ENCODE results near the gene ALPK3.
"Not testable (repeated sequence)": the region's sequence is repeated elsewhere in the genome, so short reads cannot be mapped to it uniquely, and the experiment has no call there.

The ALPK3 gene

DNA sequence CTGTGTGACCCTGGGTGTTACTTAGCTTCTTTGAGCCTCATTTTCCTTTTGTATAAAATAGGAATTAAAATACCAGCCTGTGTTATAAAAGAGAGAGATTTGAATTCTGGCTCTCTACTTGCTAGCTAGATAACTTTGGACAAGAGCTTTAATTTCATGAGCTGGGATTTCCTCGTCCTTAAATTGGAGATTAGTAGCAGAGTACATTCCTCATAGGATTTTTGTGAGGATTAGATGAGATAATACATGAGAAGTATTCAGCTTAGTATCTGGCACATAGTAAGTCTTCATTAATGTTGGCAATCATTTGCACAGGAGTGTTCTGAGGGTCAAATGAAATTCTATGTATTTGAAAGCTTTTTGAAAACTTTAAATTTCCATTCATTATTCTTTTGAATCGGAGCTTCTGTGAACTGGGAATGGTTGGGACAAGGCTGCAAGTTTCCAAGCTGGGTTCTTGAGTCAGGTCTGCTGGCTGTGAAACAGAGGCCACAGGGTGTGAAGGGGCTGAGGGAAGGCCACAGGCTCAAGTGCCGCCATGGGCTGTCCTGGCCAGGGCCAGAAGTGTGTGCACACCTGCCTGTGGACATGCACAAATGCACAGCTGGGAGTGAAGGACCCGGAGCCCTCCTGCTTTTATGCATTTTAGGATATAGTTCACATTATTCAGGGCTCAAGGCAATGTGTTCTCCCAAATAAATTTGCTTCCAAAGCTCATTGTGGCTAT lies 17.2 kb downstream of the ALPK3 start:
- peaks cover 17 to 41% of the 10 kb centered on the region in 2 donors for H3K27me3 Mint-ChIP-seq
- H3K4me1 Mint-ChIP-seq (ENCODE audit: low read depth in 2 of 2) = no peaks in the 10 kb centered on the region
- DNase-seq (no peak), ATAC-seq (replicated peaks) (no peak)
- H3K27ac Mint-ChIP-seq = no peak overlapping the region
- no peak overlapping the region for H3K4me3 Mint-ChIP-seq
- no peaks in the 10 kb centered on the region for H3K9me3 Mint-ChIP-seq
- peaks cover 2% of the 10 kb centered on the region for H3K36me3 Mint-ChIP-seq (ENCODE audit: insufficient read depth)

DNA sequence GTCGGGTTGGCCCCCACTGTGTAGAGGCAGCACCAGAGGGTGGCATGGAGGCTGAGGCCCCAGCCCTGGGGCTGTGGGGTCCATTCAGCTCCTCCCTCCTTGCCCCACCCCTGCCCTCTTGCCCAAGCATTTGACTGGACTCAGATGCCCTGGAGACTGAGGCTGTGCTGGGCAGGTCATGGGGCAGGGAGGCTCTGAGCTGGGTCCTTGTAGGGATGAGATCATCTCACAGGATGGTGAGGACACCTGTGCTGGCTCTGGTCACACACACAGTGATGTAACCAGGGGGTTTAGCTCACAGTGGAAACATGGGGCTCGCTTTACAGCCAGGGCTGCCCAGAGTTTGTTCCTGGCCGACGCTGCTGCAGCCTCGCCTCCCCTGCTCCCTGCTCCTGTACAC lies 17.8 kb downstream of the ALPK3 start:
- Mint-ChIP-seq H3K9me3 (no peaks in the 10 kb centered on the region), H3K4me1 (ENCODE audit: low read depth in 2 of 2) (no peaks in the 10 kb centered on the region), H3K27ac (no peak overlapping the region), H3K36me3 (ENCODE audit: insufficient read depth) (peaks cover 2% of the 10 kb centered on the region), H3K4me3 (no peak overlapping the region), H3K27me3 (peaks cover 17 to 37% of the 10 kb centered on the region in 2 donors)
- ATAC-seq (replicated peaks) (no peak), DNase-seq (no peak)

DNA sequence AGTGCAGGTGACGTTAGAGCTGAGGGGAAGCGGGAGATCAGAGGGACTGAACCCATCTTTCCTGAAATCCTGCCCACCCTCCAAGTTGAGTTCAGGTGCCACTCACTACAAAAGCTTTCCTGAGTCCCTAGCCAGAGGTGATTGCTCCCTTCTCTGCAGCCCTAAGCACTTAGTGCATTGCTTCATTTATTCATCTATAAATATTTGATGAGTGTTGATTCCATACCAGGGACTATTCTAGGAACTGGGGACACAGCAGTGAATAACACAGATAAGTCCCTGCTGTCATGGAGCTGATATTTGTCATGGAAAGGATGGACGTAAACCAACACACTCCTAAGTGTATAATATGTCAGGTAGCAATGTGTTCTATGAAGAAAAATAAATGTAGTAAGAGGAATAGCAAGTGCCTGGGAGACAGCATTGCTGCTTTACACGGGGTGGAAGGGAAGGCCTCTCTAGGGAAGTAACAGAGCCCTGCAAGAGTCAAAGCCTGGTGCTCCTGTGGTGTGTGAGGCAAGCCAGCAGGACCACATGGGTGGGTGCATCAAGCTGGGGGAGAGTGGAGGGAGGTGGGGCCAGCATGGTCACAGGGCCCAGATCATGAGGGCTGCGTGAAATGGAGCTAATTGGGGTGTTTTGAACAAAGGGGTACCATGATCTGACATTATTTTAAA lies 18.6 kb downstream of the ALPK3 start:
- H3K27me3 Mint-ChIP-seq = peaks cover 18 to 31% of the 10 kb centered on the region in 2 donors
- H3K36me3 Mint-ChIP-seq (ENCODE audit: insufficient read depth) = no peaks in the 10 kb centered on the region
- H3K27ac Mint-ChIP-seq = no peak overlapping the region
- DNase-seq = no peak
- no peak for ATAC-seq (replicated peaks)
- no peaks in the 10 kb centered on the region for H3K9me3 Mint-ChIP-seq
- no peaks in the 10 kb centered on the region for H3K4me1 Mint-ChIP-seq (ENCODE audit: low read depth in 2 of 2)
- H3K4me3 Mint-ChIP-seq = no peak overlapping the region

DNA sequence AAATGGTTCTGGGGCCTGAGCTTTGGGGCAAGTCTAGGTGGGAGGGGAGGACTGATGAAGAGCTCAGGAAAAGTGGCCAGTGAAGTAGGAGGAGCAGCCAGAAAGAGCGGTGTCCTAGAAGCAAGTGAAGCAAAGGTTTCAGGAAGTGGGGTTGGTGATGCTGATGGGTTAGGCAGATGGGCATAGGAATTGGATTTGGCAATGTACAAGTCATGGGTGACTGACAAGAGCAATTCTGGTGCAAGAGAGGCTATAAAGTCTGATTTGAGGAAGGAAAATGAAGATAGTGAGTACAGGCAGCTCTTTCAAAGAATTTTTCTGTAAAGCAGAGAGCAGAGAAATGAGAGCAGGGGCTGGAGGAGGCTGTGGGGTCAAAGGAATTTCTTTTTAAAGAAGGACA lies 19.7 kb downstream of the ALPK3 start:
- H3K9me3 Mint-ChIP-seq = no peaks in the 10 kb centered on the region
- H3K4me3 Mint-ChIP-seq = no peak overlapping the region
- no peaks in the 10 kb centered on the region for H3K4me1 Mint-ChIP-seq (ENCODE audit: low read depth in 2 of 2)
- peaks cover 28 to 32% of the 10 kb centered on the region in 2 donors for H3K27me3 Mint-ChIP-seq
- H3K36me3 Mint-ChIP-seq (ENCODE audit: insufficient read depth) = no peaks in the 10 kb centered on the region
- DNase-seq = no peak
- ATAC-seq (replicated peaks) = no peak
- H3K27ac Mint-ChIP-seq = no peak overlapping the region

DNA sequence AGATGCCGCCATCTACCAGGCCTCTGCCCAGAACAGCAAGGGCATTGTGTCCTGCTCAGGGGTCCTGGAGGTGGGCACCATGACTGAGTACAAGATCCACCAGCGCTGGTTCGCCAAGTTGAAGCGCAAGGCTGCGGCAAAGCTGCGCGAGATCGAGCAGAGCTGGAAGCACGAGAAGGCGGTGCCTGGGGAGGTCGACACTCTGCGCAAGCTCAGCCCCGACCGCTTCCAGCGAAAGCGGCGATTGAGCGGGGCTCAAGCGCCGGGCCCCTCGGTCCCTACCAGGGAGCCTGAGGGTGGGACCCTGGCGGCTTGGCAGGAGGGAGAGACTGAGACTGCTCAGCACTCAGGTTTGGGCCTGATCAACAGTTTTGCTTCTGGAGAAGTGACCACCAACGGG lies 22.6 kb downstream of the ALPK3 start:
- Mint-ChIP-seq H3K9me3 (no peaks in the 10 kb centered on the region), H3K4me1 (ENCODE audit: low read depth in 2 of 2) (no peaks in the 10 kb centered on the region), H3K27me3 (peaks cover 28 to 32% of the 10 kb centered on the region in 2 donors), H3K36me3 (ENCODE audit: insufficient read depth) (no peaks in the 10 kb centered on the region), H3K4me3 (no peak overlapping the region), H3K27ac (no peak overlapping the region)
- ATAC-seq (replicated peaks) (no peak), DNase-seq (no peak)

DNA sequence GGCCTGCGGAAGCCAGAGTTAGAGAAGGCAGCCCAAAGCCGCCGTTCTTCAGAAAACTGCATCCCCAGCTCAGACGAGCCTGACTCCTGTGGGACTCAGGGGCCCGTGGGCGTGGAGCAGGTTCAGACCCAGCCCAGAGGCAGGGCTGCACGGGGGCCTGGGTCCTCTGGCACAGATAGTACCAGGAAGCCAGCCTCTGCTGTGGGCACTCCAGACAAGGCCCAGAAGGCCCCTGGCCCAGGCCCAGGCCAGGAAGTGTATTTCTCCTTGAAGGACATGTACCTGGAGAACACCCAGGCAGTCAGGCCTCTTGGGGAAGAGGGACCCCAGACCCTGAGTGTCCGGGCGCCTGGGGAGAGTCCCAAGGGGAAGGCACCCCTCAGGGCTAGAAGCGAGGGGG lies 23.1 kb downstream of the ALPK3 start:
- no peak for ATAC-seq (replicated peaks)

DNA sequence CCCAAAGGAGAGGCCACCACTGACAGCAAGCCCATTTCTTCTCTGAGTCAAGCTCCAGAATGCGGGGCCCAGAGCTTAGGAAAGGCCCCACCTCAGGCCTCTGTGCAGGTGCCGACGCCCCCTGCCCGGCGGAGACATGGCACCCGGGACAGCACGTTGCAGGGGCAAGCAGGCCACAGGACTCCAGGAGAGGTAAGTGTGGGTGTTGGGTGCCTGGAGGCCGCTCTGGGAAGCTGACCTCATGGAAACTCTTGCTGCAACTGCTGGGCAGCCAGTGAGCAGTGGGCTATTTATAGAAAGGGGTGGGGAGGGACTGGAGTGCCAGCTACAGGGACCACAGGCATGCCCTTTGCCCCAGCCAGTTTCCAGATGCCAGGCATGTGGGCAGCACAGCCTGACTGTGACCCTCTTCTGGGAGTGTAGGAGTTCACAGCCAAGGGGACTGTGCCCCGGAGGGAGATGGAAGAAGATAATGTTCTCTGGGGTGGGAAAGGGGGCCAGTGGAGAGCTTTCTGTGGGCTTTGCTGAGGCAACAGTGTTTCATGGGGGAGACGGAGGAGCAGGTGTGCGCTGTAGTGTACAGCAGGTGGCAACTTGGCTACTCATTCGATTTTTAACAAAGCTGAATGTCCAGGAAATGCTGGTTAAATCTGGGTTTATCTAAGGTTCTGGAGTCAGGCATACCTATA lies 23.7 kb downstream of the ALPK3 start:
- H3K27me3 Mint-ChIP-seq = peaks cover 22 to 23% of the 10 kb centered on the region in 2 donors
- H3K27ac Mint-ChIP-seq = peak overlapping the region in 1 of 2 donors; percentile 44
- no peaks in the 10 kb centered on the region for H3K4me1 Mint-ChIP-seq (ENCODE audit: low read depth in 2 of 2)
- no peaks in the 10 kb centered on the region for H3K9me3 Mint-ChIP-seq
- no peak overlapping the region for H3K4me3 Mint-ChIP-seq
- no peak for ATAC-seq (replicated peaks)
- DNase-seq = no peak
- H3K36me3 Mint-ChIP-seq (ENCODE audit: insufficient read depth) = no peaks in the 10 kb centered on the region

More for the DNA sequence above, 23.1 kb downstream of the ALPK3 start:
- no peak overlapping the region for H3K27ac Mint-ChIP-seq
- H3K9me3 Mint-ChIP-seq = no peaks in the 10 kb centered on the region
- no peak overlapping the region for H3K4me3 Mint-ChIP-seq
- DNase-seq = no peak
- H3K4me1 Mint-ChIP-seq (ENCODE audit: low read depth in 2 of 2) = no peaks in the 10 kb centered on the region
- H3K36me3 Mint-ChIP-seq (ENCODE audit: insufficient read depth) = no peaks in the 10 kb centered on the region
- peaks cover 27 to 28% of the 10 kb centered on the region in 2 donors for H3K27me3 Mint-ChIP-seq

DNA sequence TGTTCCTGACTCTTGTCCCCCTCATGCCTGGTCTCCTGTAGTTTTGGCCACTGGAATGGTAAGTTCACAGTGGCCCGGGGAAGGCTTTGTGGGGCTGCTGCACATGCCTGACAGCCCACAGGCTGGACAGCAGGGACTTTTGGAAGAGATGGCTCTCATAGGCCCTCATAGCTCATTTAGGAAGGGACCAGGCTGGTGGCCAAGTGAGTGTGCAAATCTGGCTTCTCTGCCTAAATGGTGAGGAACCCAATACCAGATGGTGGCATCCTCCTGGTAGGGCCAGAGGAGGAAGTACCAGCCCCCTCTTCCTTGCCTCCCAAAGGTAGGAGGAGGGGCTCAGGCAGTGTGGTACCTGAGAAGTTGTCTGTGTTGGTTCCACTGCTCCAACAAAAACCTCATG lies 25.6 kb downstream of the ALPK3 start:
- Mint-ChIP-seq H3K9me3 (peaks cover 0 to 7% of the 10 kb centered on the region in 2 donors), H3K4me3 (no peak overlapping the region), H3K4me1 (ENCODE audit: low read depth in 2 of 2) (no peaks in the 10 kb centered on the region), H3K27ac (peak overlapping the region in 1 of 2 donors; percentile 44), H3K27me3 (peaks cover 13 to 17% of the 10 kb centered on the region in 2 donors), H3K36me3 (ENCODE audit: insufficient read depth) (peaks cover 2% of the 10 kb centered on the region)
- DNase-seq (no peak), ATAC-seq (replicated peaks) (no peak)

DNA sequence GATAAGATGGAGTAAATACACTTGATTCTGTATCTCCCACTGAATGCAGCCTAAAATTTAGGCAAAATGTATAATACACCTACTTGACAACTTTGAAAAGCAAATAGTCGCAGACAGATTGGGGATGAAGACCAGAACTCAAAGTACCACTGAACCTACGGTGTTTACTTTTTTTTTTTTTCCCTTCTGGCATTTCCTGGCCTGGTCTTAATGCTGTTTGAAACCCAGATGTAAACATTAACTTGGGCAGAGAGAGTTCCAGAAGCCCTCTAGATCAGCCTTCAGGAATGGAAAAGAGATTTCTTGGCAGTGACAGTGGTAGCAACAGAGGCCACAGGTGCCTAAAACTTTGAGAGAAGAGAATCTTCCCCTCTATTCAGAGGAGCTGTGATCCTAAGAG lies 27.8 kb downstream of the ALPK3 start:
- Mint-ChIP-seq H3K27me3 (peaks cover 10 to 12% of the 10 kb centered on the region in 2 donors), H3K27ac (no peak overlapping the region), H3K4me1 (ENCODE audit: low read depth in 2 of 2) (no peaks in the 10 kb centered on the region), H3K36me3 (ENCODE audit: insufficient read depth) (peaks cover 3% of the 10 kb centered on the region), H3K4me3 (no peak overlapping the region), H3K9me3 (peaks cover 0 to 14% of the 10 kb centered on the region in 2 donors)
- DNase-seq (no peak), ATAC-seq (replicated peaks) (no peak)

DNA sequence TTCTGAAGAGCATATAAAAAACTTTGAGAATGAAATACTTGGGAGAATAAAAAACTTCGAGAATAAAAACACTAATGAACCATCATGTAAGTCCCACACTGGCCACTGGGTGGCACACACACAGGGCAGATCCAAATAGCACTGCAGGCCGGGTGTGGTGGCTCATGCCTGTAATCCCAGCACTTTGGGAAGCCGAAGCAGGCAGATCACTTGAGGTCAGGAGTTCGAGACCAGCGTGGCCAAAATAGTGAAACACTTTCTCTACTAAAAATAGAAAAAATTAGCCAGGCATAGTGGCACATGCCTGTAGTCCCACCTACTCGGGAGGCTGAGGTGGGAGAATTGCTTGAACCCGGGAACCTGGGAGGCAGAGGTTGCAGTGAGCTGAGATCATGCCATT lies 28.5 kb downstream of the ALPK3 start:
- Mint-ChIP-seq H3K9me3 (peaks cover 0 to 14% of the 10 kb centered on the region in 2 donors), H3K27me3 (peaks cover 10 to 12% of the 10 kb centered on the region in 2 donors)
- H3K4me1 Mint-ChIP-seq (ENCODE audit: low read depth in 2 of 2); H3K36me3 Mint-ChIP-seq (ENCODE audit: insufficient read depth); H3K27ac Mint-ChIP-seq; H3K4me3 Mint-ChIP-seq: not testable (repeated sequence)
- DNase-seq = peak; percentile 14 to 41 (median 21)
- ATAC-seq (replicated peaks) = peak; percentile 53

DNA sequence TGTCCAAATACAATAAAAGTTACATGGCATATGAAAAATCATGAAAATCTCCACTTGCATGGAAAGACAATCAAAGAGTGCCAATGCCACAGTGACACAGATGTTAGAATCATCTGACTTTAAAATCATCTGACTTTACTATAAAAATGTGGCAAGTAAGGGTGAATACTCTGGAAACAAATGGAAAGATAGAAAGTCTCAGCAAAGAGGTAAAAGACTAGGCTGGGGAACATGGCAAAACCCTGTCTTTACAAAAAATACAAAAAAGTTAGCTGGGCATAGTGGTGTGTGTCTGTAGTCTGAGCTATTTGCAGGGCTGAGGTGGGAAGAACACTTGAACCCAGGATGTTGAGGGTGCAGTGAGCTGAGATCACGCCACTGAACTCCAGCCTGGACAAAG lies 29.1 kb downstream of the ALPK3 start:
- no peak for ATAC-seq (replicated peaks)
- Mint-ChIP-seq H3K27ac (no peak overlapping the region), H3K36me3 (ENCODE audit: insufficient read depth) (peaks cover 3% of the 10 kb centered on the region), H3K4me1 (ENCODE audit: low read depth in 2 of 2) (no peaks in the 10 kb centered on the region), H3K27me3 (peaks cover 5 to 6% of the 10 kb centered on the region in 2 donors), H3K4me3 (no peak overlapping the region), H3K9me3 (peaks cover 0 to 14% of the 10 kb centered on the region in 2 donors)
- DNase-seq = no peak

DNA sequence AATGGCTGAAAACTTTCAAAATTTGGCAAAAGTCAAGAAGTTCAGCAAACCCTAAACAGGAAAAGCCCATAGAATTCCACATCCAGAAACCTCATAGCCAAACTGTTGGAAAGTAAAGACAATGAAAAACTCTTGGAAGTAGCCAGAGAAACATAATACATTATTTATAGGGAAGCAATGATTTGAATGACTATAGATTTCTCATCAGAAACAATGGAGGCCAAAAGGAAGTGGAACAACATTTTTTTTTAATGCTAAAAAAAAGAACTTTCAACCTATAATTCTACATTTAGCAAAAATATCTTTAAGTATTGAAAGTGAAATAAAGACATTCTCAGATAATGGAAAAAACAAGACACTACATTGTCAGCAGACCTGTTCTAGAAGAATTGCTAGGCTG lies 30.2 kb downstream of the ALPK3 start:
- DNase-seq = no peak
- H3K27ac Mint-ChIP-seq = peak overlapping the region in 1 of 2 donors; percentile 53
- no peaks in the 10 kb centered on the region for H3K27me3 Mint-ChIP-seq
- peaks cover 3% of the 10 kb centered on the region for H3K36me3 Mint-ChIP-seq (ENCODE audit: insufficient read depth)
- ATAC-seq (replicated peaks) = no peak
- no peaks in the 10 kb centered on the region for H3K4me1 Mint-ChIP-seq (ENCODE audit: low read depth in 2 of 2)
- no peak overlapping the region for H3K4me3 Mint-ChIP-seq
- H3K9me3 Mint-ChIP-seq = peaks cover 0 to 14% of the 10 kb centered on the region in 2 donors

DNA sequence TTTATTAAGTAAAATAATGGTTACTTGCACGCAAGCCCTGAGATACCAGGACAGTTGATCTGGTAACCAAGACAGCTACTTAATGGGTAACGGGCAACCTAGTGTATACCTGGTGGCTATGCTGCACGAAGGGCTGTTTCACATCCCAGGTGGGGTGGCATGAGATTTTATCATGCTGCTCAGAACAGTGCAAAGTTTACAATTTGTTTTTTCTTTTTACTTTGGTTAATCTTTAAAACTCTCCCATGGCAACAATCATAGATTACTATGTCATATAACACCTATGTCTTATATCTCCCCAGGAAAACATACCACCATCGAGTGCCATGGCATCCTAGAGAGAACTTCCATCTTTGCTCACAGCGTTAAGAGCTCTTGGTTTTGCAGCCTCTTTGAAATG lies 35.1 kb downstream of the ALPK3 start:
- Mint-ChIP-seq H3K9me3 (peaks cover 0 to 8% of the 10 kb centered on the region in 2 donors), H3K4me3 (no peak overlapping the region), H3K27ac (no peak overlapping the region), H3K27me3 (no peaks in the 10 kb centered on the region), H3K36me3 (ENCODE audit: insufficient read depth) (peaks cover 3% of the 10 kb centered on the region), H3K4me1 (ENCODE audit: low read depth in 2 of 2) (peaks cover 0 to 1% of the 10 kb centered on the region in 2 donors)
- ATAC-seq (replicated peaks) (no peak), DNase-seq (no peak)

All from effector memory CD8-positive, alpha-beta T cell (primary cell).